GM18858 (cell line): ENCODE measurements around the gene ZFP36L1.
"Not testable (repeated sequence)": the region's sequence is repeated elsewhere in the genome, so short reads cannot be mapped to it uniquely, and the experiment has no call there.

Source experiments
- ATAC-seq: cut with Tn5 transposase; IDR thresholded peaks from one replicate; pipeline ENCODE4 v1.9.1; 2021; ENCODE audit not compliant: unreplicated experiment

Gene ZFP36L1

GRCh38 chr14:68766299-68767247 is 26.3 kb downstream of the ZFP36L1 start:
- no peak for ATAC-seq

GRCh38 chr14:68763843-68764242 is 29.0 kb downstream of the ZFP36L1 start:
- not testable (repeated sequence) for ATAC-seq

GRCh38 chr14:68762953-68763764 is 29.7 kb downstream of the ZFP36L1 start:
- no peak for ATAC-seq

GRCh38 chr14:68761391-68761790 is 31.5 kb downstream of the ZFP36L1 start:
- no peak for ATAC-seq

GRCh38 chr14:68760761-68761160 is 32.1 kb downstream of the ZFP36L1 start:
- no peak for ATAC-seq

GRCh38 chr14:68759937-68760336 is 32.9 kb downstream of the ZFP36L1 start:
- no peak for ATAC-seq

GRCh38 chr14:68759017-68759560 is 33.8 kb downstream of the ZFP36L1 start:
- no peak for ATAC-seq

- ATAC-seq, result no peak
Measured at GRCh38 chr14:68758301-68758700, 34.6 kb downstream of the ZFP36L1 start.

GRCh38 chr14:68757618-68758081 is 35.2 kb downstream of the ZFP36L1 start:
- no peak for ATAC-seq

- ATAC-seq, result no peak
Measured at GRCh38 chr14:68756734-68757133, 36.1 kb downstream of the ZFP36L1 start.

GRCh38 chr14:68756000-68756481 is 36.8 kb downstream of the ZFP36L1 start:
- no peak for ATAC-seq

- ATAC-seq, result no peak
Measured at GRCh38 chr14:68755016-68755353, 37.9 kb downstream of the ZFP36L1 start.

- no peak for ATAC-seq
Measured at GRCh38 chr14:68753690-68754089, 39.2 kb downstream of the ZFP36L1 start.

- ATAC-seq, result no peak
Measured at GRCh38 chr14:68752271-68753006, 40.4 kb downstream of the ZFP36L1 start.

GRCh38 chr14:68749487-68750475 is 43.1 kb downstream of the ZFP36L1 start:
- no peak for ATAC-seq

GRCh38 chr14:68748691-68749090 is 44.2 kb downstream of the ZFP36L1 start:
- ATAC-seq, result no peak

- ATAC-seq, result no peak
Measured at GRCh38 chr14:68748260-68748659, 44.6 kb downstream of the ZFP36L1 start.

- no peak for ATAC-seq
Measured at GRCh38 chr14:68747393-68747792, 45.5 kb downstream of the ZFP36L1 start.

GRCh38 chr14:68744613-68745012 is 48.3 kb downstream of the ZFP36L1 start:
- ATAC-seq, result no peak
